H1 (cell line): ENCODE data around the gene SOX30. TPM values are rescaled to one million over a fixed set of nuclear protein-coding genes. Genes with fewer than 3 reads are reported as not detected.

Experiments used
- CTCF ChIA-PET: fragments of 300-600 bp; sonication (Branson Sonifier 250); formaldehyde crosslinking; loops from one replicate; lab custom pipeline; 2021; ENCODE audit not compliant: partially characterized antibody; lab: Charles Lee
- POLR2A ChIA-PET: fragments of 300-600 bp; sonication (Branson Sonifier 250); formaldehyde crosslinking; loops from one replicate; lab custom pipeline; 2021; ENCODE audit warnings: inconsistent platforms; ENCODE audit not compliant: partially characterized antibody; lab: Charles Lee
- DNase-seq, 2 experiments: peaks; one replicate each; pipeline versions ENCODE4 v3.0.0 to v3.0.0-alpha.2; 2010 to 2022; ENCODE audit warnings: low spot score in 2 of 2, low read depth in 1 of 2, mixed read lengths in 1 of 2
- FAIRE-seq: peaks from 2 replicates; lab custom pipeline; 2011; peaks lifted over from hg19 to GRCh38; lab: Jason Lieb, UNC
- H2AFZ ChIP-seq: 2 replicates; pipeline ENCODE4 v1.8.1; 2012; ENCODE audit warnings: low read length, inconsistent platforms
- H2AK5ac ChIP-seq: 2 replicates; pipeline ENCODE4 v1.6.1; 2013; ENCODE audit warnings: low read depth, low read length
- H2BK120ac ChIP-seq: replicated peaks from 2 replicates; pipeline ENCODE3; 2013; ENCODE audit warnings: low read depth, low read length, inconsistent platforms
- H2BK12ac ChIP-seq: 2 replicates; pipeline ENCODE4 v1.6.1; 2013; ENCODE audit warnings: low read depth, low read length
- H2BK15ac ChIP-seq: 2 replicates; pipeline ENCODE4 v1.6.1; 2013; ENCODE audit warnings: low read length
- H2BK20ac ChIP-seq: 2 replicates; pipeline ENCODE4 v1.6.1; 2013; ENCODE audit warnings: low read length
- H2BK5ac ChIP-seq: 2 replicates; pipeline ENCODE4 v1.6.1; 2013; ENCODE audit warnings: low read depth, low read length
- H3K14ac ChIP-seq: 2 replicates; pipeline ENCODE4 v1.6.1; 2013; ENCODE audit warnings: inconsistent platforms; ENCODE audit not compliant: insufficient read length
- H3K18ac ChIP-seq: 2 replicates; pipeline ENCODE4 v1.6.1; 2013; ENCODE audit warnings: low read length; ENCODE audit errors: extremely low read depth
- H3K23ac ChIP-seq: 2 replicates; pipeline ENCODE4 v1.6.1; 2013; ENCODE audit warnings: inconsistent platforms; ENCODE audit not compliant: insufficient read length
- H3K23me2 ChIP-seq: 2 replicates; pipeline ENCODE4 v1.6.1; 2013; ENCODE audit warnings: low read depth, low read length
- H3K27ac ChIP-seq: 2 replicates; pipeline ENCODE4 v1.6.1; 2011; ENCODE audit warnings: low read depth, low read length, inconsistent platforms
- H3K27me3 ChIP-seq, 4 experiments: replicated peaks in 1 of 4; 1 replicate in 1 of 4; 2 replicates in 3 of 4; pipeline versions ENCODE4 v1.6.1 to v1.8.1; 2011 to 2013; ENCODE audit warnings: low read length in 3 of 4, mild to moderate bottlenecking in 3 of 4, inconsistent platforms in 2 of 4, mixed read lengths in 2 of 4, moderate library complexity in 1 of 4; ENCODE audit not compliant: control insufficient read depth in 3 of 4, insufficient read depth in 3 of 4; ENCODE audit errors: extremely low read depth in 1 of 4
- H3K36me3 ChIP-seq, 4 experiments: 2 replicates each; pipeline versions ENCODE4 v1.6.1 to v1.8.1; 2011 to 2013; ENCODE audit warnings: mild to moderate bottlenecking in 4 of 4, low read length in 3 of 4, moderate library complexity in 2 of 4, control low read depth in 1 of 4, inconsistent platforms in 1 of 4; ENCODE audit not compliant: insufficient read depth in 4 of 4, control insufficient read depth in 2 of 4
- H3K4ac ChIP-seq: replicated peaks from 2 replicates; pipeline ENCODE3; 2013; ENCODE audit warnings: low read length, low read depth, mixed read lengths, inconsistent platforms; ENCODE audit not compliant: insufficient read length
- H3K4me1 ChIP-seq, 4 experiments: replicated peaks in 1 of 4; 1 replicate in 1 of 4; 2 replicates in 3 of 4; pipeline versions ENCODE4 v1.6.1 to v1.8.1; 2011 to 2013; ENCODE audit warnings: low read length in 3 of 4, inconsistent platforms in 2 of 4, mixed read lengths in 1 of 4; ENCODE audit not compliant: insufficient read depth in 4 of 4, control insufficient read depth in 3 of 4
- H3K4me2 ChIP-seq, 2 experiments: 2 replicates each; pipeline versions ENCODE4 v1.6.1 to v1.8.1; 2011 to 2013; ENCODE audit warnings: low read depth in 2 of 2, low read length in 2 of 2, control low read depth in 1 of 2, inconsistent platforms in 1 of 2, mild to moderate bottlenecking in 1 of 2; ENCODE audit not compliant: insufficient read depth in 1 of 2
- H3K4me3 ChIP-seq, 4 experiments: fragments of 200-600, 300-600 bp in 1 of 4; sonication (generic), shearing (Covaris generic), sonication (Bioruptor Twin) in 1 of 4; 2 replicates each; pipeline versions ENCODE4 v1.5.1 to v1.8.1; 2011 to 2016; ENCODE audit warnings: low read length in 4 of 4, low read depth in 3 of 4, control low read depth in 2 of 4, inconsistent platforms in 2 of 4, mild to moderate bottlenecking in 2 of 4, mixed read lengths in 1 of 4, moderate library complexity in 1 of 4; ENCODE audit not compliant: insufficient read depth in 2 of 4; ENCODE audit errors: extremely low read depth in 1 of 4
- H3K56ac ChIP-seq: replicated peaks from 2 replicates; pipeline ENCODE3; 2013; ENCODE audit warnings: low read depth, mild to moderate bottlenecking, mixed read lengths, low read length, inconsistent platforms; ENCODE audit not compliant: insufficient read length
- H3K79me1 ChIP-seq: 2 replicates; pipeline ENCODE4 v1.6.1; 2013; ENCODE audit warnings: low read depth, low read length, control low read depth
- H3K79me2 ChIP-seq, 2 experiments: 2 replicates each; pipeline versions ENCODE4 v1.6.1 to v1.8.1; 2012 to 2013; ENCODE audit warnings: low read length in 2 of 2, mild to moderate bottlenecking in 2 of 2, inconsistent platforms in 1 of 2; ENCODE audit not compliant: insufficient read depth in 2 of 2, control insufficient read depth in 1 of 2
- H3K9ac ChIP-seq, 4 experiments: replicated peaks in 1 of 4; 1 replicate in 1 of 4; 2 replicates in 3 of 4; pipeline versions ENCODE4 v1.6.1 to v1.8.1; 2011 to 2013; ENCODE audit warnings: low read depth in 3 of 4, low read length in 3 of 4, control low read depth in 2 of 4, mild to moderate bottlenecking in 2 of 4, moderate library complexity in 2 of 4, inconsistent platforms in 1 of 4; ENCODE audit errors: extremely low read depth in 1 of 4
- H3K9me3 ChIP-seq, 2 experiments: 2 replicates each; pipeline versions ENCODE4 v1.6.1 to v1.8.1; 2012 to 2013; ENCODE audit warnings: mild to moderate bottlenecking in 2 of 2, moderate library complexity in 2 of 2, control low read depth in 1 of 2, inconsistent platforms in 1 of 2, low read depth in 1 of 2, low read length in 1 of 2, mixed read lengths in 1 of 2; ENCODE audit not compliant: insufficient read depth in 2 of 2
- H4K20me1 ChIP-seq, 2 experiments: replicated peaks in 1 of 2; 2 replicates each; pipeline versions ENCODE3 to v1.8.1; 2011 to 2013; ENCODE audit warnings: inconsistent platforms in 2 of 2, low read length in 2 of 2, mild to moderate bottlenecking in 1 of 2; ENCODE audit not compliant: insufficient read depth in 2 of 2, control insufficient read depth in 1 of 2
- H4K5ac ChIP-seq: 2 replicates; pipeline ENCODE4 v1.6.1; 2013; ENCODE audit warnings: low read length, low read depth, mixed read lengths, inconsistent platforms; ENCODE audit not compliant: insufficient read length
- H4K8ac ChIP-seq: 2 replicates; pipeline ENCODE4 v1.8.0; 2013; ENCODE audit warnings: mild to moderate bottlenecking, moderate library complexity, low read length, inconsistent platforms; ENCODE audit not compliant: insufficient read depth; ENCODE audit errors: extremely low read depth
- H4K91ac ChIP-seq: replicated peaks from 2 replicates; pipeline ENCODE3; 2013; ENCODE audit warnings: low read length, mixed read lengths, inconsistent platforms; ENCODE audit not compliant: insufficient read length
- BRCA1 ChIP-seq: IDR thresholded peaks from 2 replicates; pipeline ENCODE4 v1.6.1; 2012; ENCODE audit warnings: low read depth, low read length, improper control_type of control experiment
- MAFK ChIP-seq: IDR thresholded peaks from 2 replicates; pipeline ENCODE4 v1.6.1; 2012; ENCODE audit warnings: low read depth, mild to moderate bottlenecking, improper control_type of control experiment, low read length
- POLR2A ChIP-seq, 2 experiments: IDR thresholded peaks; 1 replicate in 1 of 2; 2 replicates in 1 of 2; pipeline ENCODE4 v1.6.1; 2011; ENCODE audit warnings: low read depth in 2 of 2, low read length in 2 of 2, mild to moderate bottlenecking in 2 of 2; ENCODE audit errors: control extremely low read depth in 1 of 2
- RXRA ChIP-seq: IDR thresholded peaks from 2 replicates; pipeline ENCODE4 v1.6.1; 2011; ENCODE audit warnings: low read depth, mild to moderate bottlenecking, low read length, moderate library complexity; ENCODE audit not compliant: insufficient read depth
- WGBS, 2 experiments: shearing (Covaris generic) in 1 of 2; methylation state at CpG; one replicate each; pipeline versions ENCODE4 v1.1.6 to v1.1.7; 2013 to 2015; ENCODE audit warnings: low lambda C conversion rate in 2 of 2, mixed read lengths in 2 of 2, inconsistent platforms in 1 of 2, low coverage in 1 of 2, missing lambda C conversion rate in 1 of 2; ENCODE audit not compliant: insufficient replicate concordance in 2 of 2, insufficient coverage in 1 of 2, insufficient read length in 1 of 2; ENCODE audit errors: extremely low coverage in 1 of 2, missing lambda C conversion rate in 1 of 2; 5-methylcytosine and 5-hydroxymethylcytosine counted together
- polyA plus RNA-seq, 7 experiments: library from polyadenylated mRNA; depleted of rRNA in 3 of 7; stranded (reverse) in 5 of 7; unstranded in 2 of 7; fragments of >200 nt in 5 of 7; fragments of 200-250 nt in 2 of 7; gene quantifications; 1 replicate in 5 of 7; 2 replicates in 1 of 7; 4 replicates in 1 of 7; pipeline versions ENCODE4 v1.2.1 to v1.2.3, GENCODE V29; 2011 to 2013; ENCODE audit warnings: missing spikeins in 2 of 7, mixed read lengths in 2 of 7
- total RNA-seq: library from RNA; stranded (reverse); fragmentation: NEBNext Ultra II Directional; extraction: Animal tissue kit (Norgen Biotek cat#: 25700); gene quantifications from 2 replicates; pipeline ENCODE4 v1.2.1, GENCODE V29; 2021

The SOX30 gene
- total and polyA plus RNA-seq, 2 of the 8 experiments (the other 6 are each of a cell fraction or from before 2014, with no cell fraction given): 0.35 TPM; not detected in 1

DNA sequence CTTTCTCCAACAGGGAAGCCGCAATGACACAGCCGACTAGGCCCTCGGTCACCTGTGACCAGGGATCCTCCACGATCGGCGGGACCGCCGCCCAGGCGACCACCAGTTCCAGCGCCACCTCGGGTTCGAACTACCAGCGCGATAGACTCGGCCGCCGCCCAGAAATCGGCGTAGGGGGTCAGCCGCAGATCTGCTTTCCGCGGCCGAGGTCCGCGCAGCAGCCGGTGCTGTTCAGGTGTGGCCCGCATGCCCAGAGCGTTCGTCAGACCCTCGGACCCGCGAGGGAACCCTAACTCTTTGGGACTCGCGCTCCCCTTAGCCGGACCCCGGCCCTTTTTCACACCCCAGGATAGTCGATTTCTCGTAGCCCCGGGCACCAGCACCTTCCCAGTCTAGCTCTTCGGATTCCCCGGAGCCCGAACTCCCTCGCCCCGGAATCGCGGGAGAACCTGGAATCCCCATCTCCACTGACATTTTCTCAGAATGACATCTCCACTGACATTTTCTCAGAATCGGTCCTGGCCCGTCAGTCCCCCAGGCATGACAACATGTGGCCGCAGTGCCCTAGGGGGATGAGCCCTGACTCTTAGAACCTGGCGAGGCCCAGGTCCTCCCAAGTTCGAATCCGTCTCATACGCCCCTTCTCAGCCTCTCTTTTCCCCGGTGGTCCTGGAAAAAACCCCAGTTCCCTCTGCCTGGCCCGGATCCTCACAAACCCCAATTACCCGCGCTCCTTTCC, 19.5 kb upstream of the SOX30 start:
- H3K27me3 ChIP-seq: no peaks in the 10 kb centered on the region
- peaks cover 2% of the 10 kb centered on the region; the same call in 1 of the 2 replicates for H3K23me2 ChIP-seq
- ChIA-PET POLR2A (no interaction called here), CTCF (interaction anchor here (6.3 kb wide), 1 partner anchor 71 kb away, joined by 57 read pairs; the partner anchor contains the start of gene LSM11)
- H3K4me1 ChIP-seq: no peaks in the 10 kb centered on the region
- H3K14ac ChIP-seq: no peak overlapping the region
- peak overlapping the region; percentile 89; the same call in 1 of the 2 replicates for H4K8ac ChIP-seq
- FAIRE-seq: no peak
- H3K56ac ChIP-seq: no peak overlapping the region
- H2BK12ac ChIP-seq: no peak overlapping the region
- no peak overlapping the region for H2BK15ac ChIP-seq
- H3K27ac ChIP-seq: no peak overlapping the region
- H2AK5ac ChIP-seq: no peak overlapping the region
- H4K91ac ChIP-seq: no peak overlapping the region
- no peak overlapping the region for H2AFZ ChIP-seq
- no peaks in the 10 kb centered on the region for H4K20me1 ChIP-seq
- H3K4me3 ChIP-seq: peak overlapping the region in 1 of 4 experiments; percentile 64; a peak in 2 of 8 replicates
- no peak overlapping the region for H2BK20ac ChIP-seq
- H3K23ac ChIP-seq: no peak overlapping the region
- H3K79me2 ChIP-seq: no peaks in the 10 kb centered on the region
- H4K5ac ChIP-seq: no peak overlapping the region
- no peak overlapping the region for H3K18ac ChIP-seq
- no peak overlapping the region for H3K9ac ChIP-seq
- H2BK120ac ChIP-seq: no peak overlapping the region
- no peak overlapping the region for H3K4ac ChIP-seq
- no peak for DNase-seq
- peak overlapping the region in 1 of 2 experiments; percentile 89; a peak in 2 of 4 replicates for H3K4me2 ChIP-seq
- H3K9me3 ChIP-seq: peaks cover 0 to 12% of the 10 kb centered on the region in 2 experiments; a peak in 1 of 4 replicates
- H3K79me1 ChIP-seq: no peaks in the 10 kb centered on the region
- 91% methylated on average over 57 of the region's 57 CpGs; no CpG with 5 or more reads in 1 of the 2 experiments for WGBS, 2 experiments
- TF ChIP-seq MAFK (no peak), POLR2A (IDR thresholded peaks at IDR 0.05; ENCODE audit: control extremely low read depth in 1 of 2, low read depth in 2 of 2, low read length in 2 of 2) (no peak), BRCA1 (no peak), RXRA (no peak)
- no peaks in the 10 kb centered on the region; a peak in 2 of 8 replicates for H3K36me3 ChIP-seq
- H2BK5ac ChIP-seq: no peak overlapping the region
